HG03432 (cell line): Measurements from ENCODE around the gene RBM20.

ENCODE experiments used
- ATAC-seq: cut with Tn5 transposase; IDR thresholded peaks from one replicate; pipeline ENCODE4 v1.9.1; 2021; ENCODE audit warnings: mild to moderate bottlenecking, moderate library complexity; ENCODE audit not compliant: unreplicated experiment

The RBM20 gene

GRCh38 chr10:110671788-110672579 lies 27.8 kb downstream of the RBM20 start:
- peak; percentile 99 for ATAC-seq

- ATAC-seq, result peak; percentile 35
Measured at GRCh38 chr10:110672580-110672919, 28.4 kb downstream of the RBM20 start.

- no peak for ATAC-seq
Measured at GRCh38 chr10:110676016-110676415, 31.9 kb downstream of the RBM20 start.

GRCh38 chr10:110679486-110680272 lies 35.5 kb downstream of the RBM20 start:
- no peak for ATAC-seq

- ATAC-seq, result no peak
Measured at GRCh38 chr10:110680273-110681020, 36.3 kb downstream of the RBM20 start.

- no peak for ATAC-seq
Measured at GRCh38 chr10:110681023-110681681, 37.0 kb downstream of the RBM20 start.

GRCh38 chr10:110682348-110682747 lies 38.2 kb downstream of the RBM20 start:
- ATAC-seq, result no peak

GRCh38 chr10:110684800-110685446 lies 40.8 kb downstream of the RBM20 start:
- no peak for ATAC-seq

GRCh38 chr10:110686047-110686446 lies 41.9 kb downstream of the RBM20 start:
- no peak for ATAC-seq

- no peak for ATAC-seq
Measured at GRCh38 chr10:110686949-110687348, 42.8 kb downstream of the RBM20 start.

- ATAC-seq, result no peak
Measured at GRCh38 chr10:110687400-110687799, 43.3 kb downstream of the RBM20 start.

- no peak for ATAC-seq
Measured at GRCh38 chr10:110691139-110691538, 47.0 kb downstream of the RBM20 start.

- ATAC-seq, result no peak
Measured at GRCh38 chr10:110694263-110694662, 50.1 kb downstream of the RBM20 start.

GRCh38 chr10:110694820-110695538 lies 50.8 kb downstream of the RBM20 start:
- no peak for ATAC-seq

- ATAC-seq, result no peak
Measured at GRCh38 chr10:110695539-110695886, 51.4 kb downstream of the RBM20 start.

GRCh38 chr10:110696436-110696835 lies 52.3 kb downstream of the RBM20 start:
- no peak for ATAC-seq

- no peak for ATAC-seq
Measured at GRCh38 chr10:110698340-110698739, 54.2 kb downstream of the RBM20 start.

- no peak for ATAC-seq
Measured at GRCh38 chr10:110698782-110699201, 54.7 kb downstream of the RBM20 start.

GRCh38 chr10:110699859-110700468 lies 55.8 kb downstream of the RBM20 start:
- ATAC-seq, result no peak
